HEK293 (cell line): ENCODE measurements around the gene TBX6.
A peak's percentile ranks its signal among the peaks of the same experiment; 100 is the strongest.

Experiments used
- GFI1B ChIP-seq: fragments of 450-650 bp; formaldehyde crosslinking; IDR thresholded peaks from 2 replicates; pipeline ENCODE4 v1.5.1; 2016; ENCODE audit warnings: missing biosample characterization, missing genetic modification characterization
- HOXD13 ChIP-seq: sonication (generic); formaldehyde crosslinking; IDR thresholded peaks from 2 replicates; pipeline ENCODE4 v1.8.0; 2022; ENCODE audit warnings: missing genetic modification reagents, borderline replicate concordance
- SALL2 ChIP-seq: fragments of 450-650 bp; formaldehyde crosslinking; IDR thresholded peaks from 2 replicates; pipeline ENCODE4 v1.5.0; 2017; ENCODE audit warnings: missing biosample characterization, mild to moderate bottlenecking, missing genetic modification characterization, borderline replicate concordance
- SP2 ChIP-seq: fragments of 450-650 bp; formaldehyde crosslinking; IDR thresholded peaks from 2 replicates; pipeline ENCODE4 v1.5.1; 2016; ENCODE audit warnings: missing biosample characterization, missing genetic modification characterization
- ZFP41 ChIP-seq: fragments of 450-650 bp; formaldehyde crosslinking; IDR thresholded peaks from 2 replicates; pipeline ENCODE4 v1.5.1; 2016; ENCODE audit warnings: missing biosample characterization, missing genetic modification characterization, borderline replicate concordance
- ZNF239 ChIP-seq: fragments of 450-650 bp; formaldehyde crosslinking; IDR thresholded peaks from 2 replicates; pipeline ENCODE4 v1.5.1; 2016; ENCODE audit warnings: missing biosample characterization, missing genetic modification characterization
- ZNF341 ChIP-seq: fragments of 450-650 bp; formaldehyde crosslinking; IDR thresholded peaks from 2 replicates; pipeline ENCODE4; 2016; ENCODE audit warnings: low read depth, missing biosample characterization, missing genetic modification characterization
- ZNF366 ChIP-seq: fragments of 450-650 bp; formaldehyde crosslinking; conservative IDR thresholded peaks from 2 replicates; pipeline ENCODE4 v1.5.1; 2016; ENCODE audit warnings: missing biosample characterization, missing genetic modification characterization
- ZNF514 ChIP-seq: fragments of 450-650 bp; formaldehyde crosslinking; IDR thresholded peaks from 2 replicates; pipeline ENCODE4 v1.5.1; 2016; ENCODE audit warnings: missing biosample characterization, missing genetic modification characterization
- ZNF529 ChIP-seq: fragments of 450-650 bp; formaldehyde crosslinking; IDR thresholded peaks from 2 replicates; pipeline ENCODE4 v1.5.1; 2017; ENCODE audit warnings: missing genetic modification characterization, missing biosample characterization; ENCODE audit not compliant: insufficient replicate concordance
- ZNF561 ChIP-seq: fragments of 450-650 bp; IDR thresholded peaks from 2 replicates; pipeline ENCODE4 v1.5.1; 2018; ENCODE audit warnings: missing biosample characterization, missing genetic modification characterization, borderline replicate concordance
- ZNF658 ChIP-seq: fragments of 450-650 bp; formaldehyde crosslinking; IDR thresholded peaks from 2 replicates; pipeline ENCODE4; 2016; ENCODE audit warnings: missing biosample characterization, missing genetic modification characterization
- ZNF677 ChIP-seq: fragments of 450-650 bp; IDR thresholded peaks from 2 replicates; pipeline ENCODE4 v1.5.0; 2018; ENCODE audit warnings: missing biosample characterization, mild to moderate bottlenecking, missing genetic modification characterization, moderate library complexity
- ZSCAN23 ChIP-seq: fragments of 450-650 bp; formaldehyde crosslinking; IDR thresholded peaks from 2 replicates; pipeline ENCODE4 v1.5.1; 2016; ENCODE audit warnings: missing biosample characterization, missing genetic modification characterization
- ZXDB ChIP-seq: fragments of 450-650 bp; formaldehyde crosslinking; IDR thresholded peaks from 2 replicates; pipeline ENCODE4 v1.5.1; 2016; ENCODE audit warnings: missing biosample characterization, missing genetic modification characterization
- TF ChIP-seq, protein P1 (sequence below): fragments of 450-650 bp; formaldehyde crosslinking; optimal IDR thresholded peaks from 2 replicates; pipeline ENCODE3; 2016; ENCODE audit warnings: missing biosample characterization, mild to moderate bottlenecking, missing genetic modification characterization
- TF ChIP-seq, protein P2 (sequence below): fragments of 450-650 bp; formaldehyde crosslinking; IDR thresholded peaks from 2 replicates; pipeline ENCODE4 v1.5.1; 2016; ENCODE audit warnings: missing biosample characterization, missing genetic modification characterization, borderline replicate concordance
- TF ChIP-seq, protein P3 (sequence below): fragments of 450-650 bp; formaldehyde crosslinking; IDR thresholded peaks from 2 replicates; pipeline ENCODE4 v1.5.1; 2016; ENCODE audit warnings: missing biosample characterization, missing genetic modification characterization
- TF ChIP-seq, protein P4 (sequence below): fragments of 450-650 bp; IDR thresholded peaks from 2 replicates; pipeline ENCODE4 v1.5.1; 2018; ENCODE audit warnings: missing biosample characterization, mild to moderate bottlenecking, missing genetic modification characterization
- TF ChIP-seq, protein P5 (sequence below): sonication (generic); formaldehyde crosslinking; IDR thresholded peaks from 2 replicates; pipeline ENCODE4 v1.8.1; 2022; ENCODE audit warnings: mild to moderate bottlenecking, moderate library complexity, missing genetic modification reagents
- TF ChIP-seq, protein P6 (sequence below): fragments of 450-650 bp; formaldehyde crosslinking; IDR thresholded peaks from 2 replicates; pipeline ENCODE4 v1.5.1; 2016; ENCODE audit warnings: missing biosample characterization, missing genetic modification characterization, borderline replicate concordance
- TF ChIP-seq, protein P7 (sequence below): fragments of 450-650 bp; formaldehyde crosslinking; conservative IDR thresholded peaks from 2 replicates; pipeline ENCODE4 v1.5.1; 2016; ENCODE audit warnings: low read depth, missing biosample characterization, missing genetic modification characterization

TBX6 gene

DNA sequence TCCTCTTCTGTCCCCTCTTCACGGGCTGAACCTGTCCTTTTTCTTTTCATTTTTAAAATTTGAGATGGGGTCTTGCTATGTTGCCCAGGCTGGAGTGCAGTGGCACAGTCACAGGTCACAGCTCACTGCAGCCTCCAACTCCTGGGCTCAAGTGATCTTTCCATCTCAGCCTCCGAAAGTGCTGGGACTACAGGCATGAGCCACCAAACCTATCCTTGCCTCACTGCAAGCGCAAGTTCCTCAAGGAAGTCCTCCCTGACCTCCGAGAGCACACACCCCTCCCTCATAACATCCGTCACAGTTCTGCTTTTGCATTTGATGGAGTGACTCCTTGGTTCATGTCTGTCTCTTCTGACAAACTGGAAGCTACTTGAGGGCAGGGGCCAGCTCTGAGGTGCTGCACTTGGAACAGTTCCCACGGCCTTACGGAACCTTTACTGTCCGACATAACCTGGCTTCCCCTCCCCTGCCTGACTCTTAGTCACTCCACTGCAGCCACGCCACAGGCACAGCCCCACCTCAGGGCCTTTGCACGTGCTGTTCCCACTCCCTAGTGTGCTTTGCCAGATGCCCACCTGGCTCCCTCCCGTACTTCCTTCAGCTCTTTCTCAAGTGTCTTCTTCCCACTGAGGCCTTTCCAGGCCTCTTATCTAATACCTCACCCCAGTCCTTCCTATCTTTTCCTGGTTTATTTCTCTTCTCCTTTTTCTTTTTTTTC is 4.4 kb downstream of the TBX6 start (continued):
- no peak for TF ChIP-seq ZSCAN23 (tag by site-specific recombination)
- TF ChIP-seq ZNF529, result no peak
- TF ChIP-seq ZNF239 (tag by site-specific recombination), result 0 out of 2 replicates have a peak, but pooled peaks have one; percentile 18
- TF ChIP-seq ZNF341 (tag by site-specific recombination), result no peak
- TF ChIP-seq, protein P1, sequence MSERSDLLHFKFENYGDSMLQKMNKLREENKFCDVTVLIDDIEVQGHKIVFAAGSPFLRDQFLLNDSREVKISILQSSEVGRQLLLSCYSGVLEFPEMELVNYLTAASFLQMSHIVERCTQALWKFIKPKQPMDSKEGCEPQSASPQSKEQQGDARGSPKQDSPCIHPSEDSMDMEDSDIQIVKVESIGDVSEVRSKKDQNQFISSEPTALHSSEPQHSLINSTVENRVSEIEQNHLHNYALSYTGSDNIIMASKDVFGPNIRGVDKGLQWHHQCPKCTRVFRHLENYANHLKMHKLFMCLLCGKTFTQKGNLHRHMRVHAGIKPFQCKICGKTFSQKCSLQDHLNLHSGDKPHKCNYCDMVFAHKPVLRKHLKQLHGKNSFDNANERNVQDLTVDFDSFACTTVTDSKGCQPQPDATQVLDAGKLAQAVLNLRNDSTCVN, result peak; percentile 24
- TF ChIP-seq ZNF366, result peak; percentile 12; the same call in 1 of the 2 replicates
- no peak for TF ChIP-seq ZNF677 (tag by site-specific recombination)
- TF ChIP-seq ZFP41 (tag by site-specific recombination), result no peak
- TF ChIP-seq, protein P2, sequence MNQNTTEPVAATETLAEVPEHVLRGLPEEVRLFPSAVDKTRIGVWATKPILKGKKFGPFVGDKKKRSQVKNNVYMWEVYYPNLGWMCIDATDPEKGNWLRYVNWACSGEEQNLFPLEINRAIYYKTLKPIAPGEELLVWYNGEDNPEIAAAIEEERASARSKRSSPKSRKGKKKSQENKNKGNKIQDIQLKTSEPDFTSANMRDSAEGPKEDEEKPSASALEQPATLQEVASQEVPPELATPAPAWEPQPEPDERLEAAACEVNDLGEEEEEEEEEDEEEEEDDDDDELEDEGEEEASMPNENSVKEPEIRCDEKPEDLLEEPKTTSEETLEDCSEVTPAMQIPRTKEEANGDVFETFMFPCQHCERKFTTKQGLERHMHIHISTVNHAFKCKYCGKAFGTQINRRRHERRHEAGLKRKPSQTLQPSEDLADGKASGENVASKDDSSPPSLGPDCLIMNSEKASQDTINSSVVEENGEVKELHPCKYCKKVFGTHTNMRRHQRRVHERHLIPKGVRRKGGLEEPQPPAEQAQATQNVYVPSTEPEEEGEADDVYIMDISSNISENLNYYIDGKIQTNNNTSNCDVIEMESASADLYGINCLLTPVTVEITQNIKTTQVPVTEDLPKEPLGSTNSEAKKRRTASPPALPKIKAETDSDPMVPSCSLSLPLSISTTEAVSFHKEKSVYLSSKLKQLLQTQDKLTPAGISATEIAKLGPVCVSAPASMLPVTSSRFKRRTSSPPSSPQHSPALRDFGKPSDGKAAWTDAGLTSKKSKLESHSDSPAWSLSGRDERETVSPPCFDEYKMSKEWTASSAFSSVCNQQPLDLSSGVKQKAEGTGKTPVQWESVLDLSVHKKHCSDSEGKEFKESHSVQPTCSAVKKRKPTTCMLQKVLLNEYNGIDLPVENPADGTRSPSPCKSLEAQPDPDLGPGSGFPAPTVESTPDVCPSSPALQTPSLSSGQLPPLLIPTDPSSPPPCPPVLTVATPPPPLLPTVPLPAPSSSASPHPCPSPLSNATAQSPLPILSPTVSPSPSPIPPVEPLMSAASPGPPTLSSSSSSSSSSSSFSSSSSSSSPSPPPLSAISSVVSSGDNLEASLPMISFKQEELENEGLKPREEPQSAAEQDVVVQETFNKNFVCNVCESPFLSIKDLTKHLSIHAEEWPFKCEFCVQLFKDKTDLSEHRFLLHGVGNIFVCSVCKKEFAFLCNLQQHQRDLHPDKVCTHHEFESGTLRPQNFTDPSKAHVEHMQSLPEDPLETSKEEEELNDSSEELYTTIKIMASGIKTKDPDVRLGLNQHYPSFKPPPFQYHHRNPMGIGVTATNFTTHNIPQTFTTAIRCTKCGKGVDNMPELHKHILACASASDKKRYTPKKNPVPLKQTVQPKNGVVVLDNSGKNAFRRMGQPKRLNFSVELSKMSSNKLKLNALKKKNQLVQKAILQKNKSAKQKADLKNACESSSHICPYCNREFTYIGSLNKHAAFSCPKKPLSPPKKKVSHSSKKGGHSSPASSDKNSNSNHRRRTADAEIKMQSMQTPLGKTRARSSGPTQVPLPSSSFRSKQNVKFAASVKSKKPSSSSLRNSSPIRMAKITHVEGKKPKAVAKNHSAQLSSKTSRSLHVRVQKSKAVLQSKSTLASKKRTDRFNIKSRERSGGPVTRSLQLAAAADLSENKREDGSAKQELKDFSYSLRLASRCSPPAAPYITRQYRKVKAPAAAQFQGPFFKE (tag by site-specific recombination), result no peak
- no peak for TF ChIP-seq ZNF514 (tag by site-specific recombination)
- no peak for TF ChIP-seq SALL2 (tag by site-specific recombination)
- no peak for TF ChIP-seq HOXD13 (CRISPR knock-in tag)
- TF ChIP-seq, protein P3, sequence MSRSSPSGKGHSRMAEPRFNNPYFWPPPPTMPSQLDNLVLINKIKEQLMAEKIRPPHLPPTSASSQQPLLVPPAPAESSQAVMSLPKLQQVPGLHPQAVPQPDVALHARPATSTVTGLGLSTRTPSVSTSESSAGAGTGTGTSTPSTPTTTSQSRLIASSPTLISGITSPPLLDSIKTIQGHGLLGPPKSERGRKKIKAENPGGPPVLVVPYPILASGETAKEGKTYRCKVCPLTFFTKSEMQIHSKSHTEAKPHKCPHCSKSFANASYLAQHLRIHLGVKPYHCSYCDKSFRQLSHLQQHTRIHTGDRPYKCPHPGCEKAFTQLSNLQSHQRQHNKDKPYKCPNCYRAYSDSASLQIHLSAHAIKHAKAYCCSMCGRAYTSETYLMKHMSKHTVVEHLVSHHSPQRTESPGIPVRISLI (tag by site-specific recombination), result peak; percentile 94
- TF ChIP-seq, protein P4, sequence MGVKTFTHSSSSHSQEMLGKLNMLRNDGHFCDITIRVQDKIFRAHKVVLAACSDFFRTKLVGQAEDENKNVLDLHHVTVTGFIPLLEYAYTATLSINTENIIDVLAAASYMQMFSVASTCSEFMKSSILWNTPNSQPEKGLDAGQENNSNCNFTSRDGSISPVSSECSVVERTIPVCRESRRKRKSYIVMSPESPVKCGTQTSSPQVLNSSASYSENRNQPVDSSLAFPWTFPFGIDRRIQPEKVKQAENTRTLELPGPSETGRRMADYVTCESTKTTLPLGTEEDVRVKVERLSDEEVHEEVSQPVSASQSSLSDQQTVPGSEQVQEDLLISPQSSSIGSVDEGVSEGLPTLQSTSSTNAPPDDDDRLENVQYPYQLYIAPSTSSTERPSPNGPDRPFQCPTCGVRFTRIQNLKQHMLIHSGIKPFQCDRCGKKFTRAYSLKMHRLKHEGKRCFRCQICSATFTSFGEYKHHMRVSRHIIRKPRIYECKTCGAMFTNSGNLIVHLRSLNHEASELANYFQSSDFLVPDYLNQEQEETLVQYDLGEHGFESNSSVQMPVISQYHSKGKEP (tag by site-specific recombination), result no peak
- TF ChIP-seq, protein P5, sequence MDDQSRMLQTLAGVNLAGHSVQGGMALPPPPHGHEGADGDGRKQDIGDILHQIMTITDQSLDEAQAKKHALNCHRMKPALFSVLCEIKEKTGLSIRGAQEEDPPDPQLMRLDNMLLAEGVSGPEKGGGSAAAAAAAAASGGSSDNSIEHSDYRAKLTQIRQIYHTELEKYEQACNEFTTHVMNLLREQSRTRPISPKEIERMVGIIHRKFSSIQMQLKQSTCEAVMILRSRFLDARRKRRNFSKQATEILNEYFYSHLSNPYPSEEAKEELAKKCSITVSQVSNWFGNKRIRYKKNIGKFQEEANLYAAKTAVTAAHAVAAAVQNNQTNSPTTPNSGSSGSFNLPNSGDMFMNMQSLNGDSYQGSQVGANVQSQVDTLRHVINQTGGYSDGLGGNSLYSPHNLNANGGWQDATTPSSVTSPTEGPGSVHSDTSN (CRISPR knock-in tag), result no peak
- 0 out of 2 replicates have a peak, but pooled peaks have one; percentile 10 for TF ChIP-seq ZXDB (tag by site-specific recombination)
- no peak for TF ChIP-seq ZNF561 (tag by site-specific recombination)
- TF ChIP-seq, protein P6, sequence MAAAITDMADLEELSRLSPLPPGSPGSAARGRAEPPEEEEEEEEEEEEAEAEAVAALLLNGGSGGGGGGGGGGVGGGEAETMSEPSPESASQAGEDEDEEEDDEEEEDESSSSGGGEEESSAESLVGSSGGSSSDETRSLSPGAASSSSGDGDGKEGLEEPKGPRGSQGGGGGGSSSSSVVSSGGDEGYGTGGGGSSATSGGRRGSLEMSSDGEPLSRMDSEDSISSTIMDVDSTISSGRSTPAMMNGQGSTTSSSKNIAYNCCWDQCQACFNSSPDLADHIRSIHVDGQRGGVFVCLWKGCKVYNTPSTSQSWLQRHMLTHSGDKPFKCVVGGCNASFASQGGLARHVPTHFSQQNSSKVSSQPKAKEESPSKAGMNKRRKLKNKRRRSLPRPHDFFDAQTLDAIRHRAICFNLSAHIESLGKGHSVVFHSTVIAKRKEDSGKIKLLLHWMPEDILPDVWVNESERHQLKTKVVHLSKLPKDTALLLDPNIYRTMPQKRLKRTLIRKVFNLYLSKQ (tag by site-specific recombination), result no peak
- TF ChIP-seq SP2 (tag by site-specific recombination), result no peak
- TF ChIP-seq, protein P7, sequence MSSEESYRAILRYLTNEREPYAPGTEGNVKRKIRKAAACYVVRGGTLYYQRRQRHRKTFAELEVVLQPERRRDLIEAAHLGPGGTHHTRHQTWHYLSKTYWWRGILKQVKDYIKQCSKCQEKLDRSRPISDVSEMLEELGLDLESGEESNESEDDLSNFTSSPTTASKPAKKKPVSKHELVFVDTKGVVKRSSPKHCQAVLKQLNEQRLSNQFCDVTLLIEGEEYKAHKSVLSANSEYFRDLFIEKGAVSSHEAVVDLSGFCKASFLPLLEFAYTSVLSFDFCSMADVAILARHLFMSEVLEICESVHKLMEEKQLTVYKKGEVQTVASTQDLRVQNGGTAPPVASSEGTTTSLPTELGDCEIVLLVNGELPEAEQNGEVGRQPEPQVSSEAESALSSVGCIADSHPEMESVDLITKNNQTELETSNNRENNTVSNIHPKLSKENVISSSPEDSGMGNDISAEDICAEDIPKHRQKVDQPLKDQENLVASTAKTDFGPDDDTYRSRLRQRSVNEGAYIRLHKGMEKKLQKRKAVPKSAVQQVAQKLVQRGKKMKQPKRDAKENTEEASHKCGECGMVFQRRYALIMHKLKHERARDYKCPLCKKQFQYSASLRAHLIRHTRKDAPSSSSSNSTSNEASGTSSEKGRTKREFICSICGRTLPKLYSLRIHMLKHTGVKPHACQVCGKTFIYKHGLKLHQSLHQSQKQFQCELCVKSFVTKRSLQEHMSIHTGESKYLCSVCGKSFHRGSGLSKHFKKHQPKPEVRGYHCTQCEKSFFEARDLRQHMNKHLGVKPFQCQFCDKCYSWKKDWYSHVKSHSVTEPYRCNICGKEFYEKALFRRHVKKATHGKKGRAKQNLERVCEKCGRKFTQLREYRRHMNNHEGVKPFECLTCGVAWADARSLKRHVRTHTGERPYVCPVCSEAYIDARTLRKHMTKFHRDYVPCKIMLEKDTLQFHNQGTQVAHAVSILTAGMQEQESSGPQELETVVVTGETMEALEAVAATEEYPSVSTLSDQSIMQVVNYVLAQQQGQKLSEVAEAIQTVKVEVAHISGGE (tag by site-specific recombination), result no peak
- no peak for TF ChIP-seq ZNF658
- TF ChIP-seq GFI1B (tag by site-specific recombination), result no peak
